B cell (primary cell): ENCODE data around the gene ADA. TPM values are rescaled to one million over a fixed set of nuclear protein-coding genes. Genes with fewer than 3 reads are reported as not detected.
A peak's percentile ranks its signal among the peaks of the same experiment; 100 is the strongest.

Experiments
- ATAC-seq: fragments of 200-7000 bp; cut with Tn5 transposase; one replicate; pipeline ENCODE4 v1.10.0; 2021; ENCODE audit warnings: low read depth, mild to moderate bottlenecking, moderate number of reproducible peaks, moderate library complexity
- CTCF ChIA-PET: fragments of 350-600 bp; sonication (Branson Sonifier 250); formaldehyde crosslinking; loops from one replicate; lab custom pipeline; 2021; ENCODE audit warnings: antibody characterized with exemption, inconsistent platforms; lab: Charles Lee
- POLR2A ChIA-PET: fragments of 350-600 bp; sonication (Branson Sonifier 250); formaldehyde crosslinking; loops from one replicate; lab custom pipeline; 2021; ENCODE audit warnings: antibody characterized with exemption; lab: Charles Lee
- DNase-seq: peaks from one replicate; pipeline ENCODE4 v3.0.0; 2013
- H2AFZ ChIP-seq: 2 replicates; pipeline ENCODE4 v1.6.1; 2012; ENCODE audit warnings: mild to moderate bottlenecking, low read depth, low read length; ENCODE audit not compliant: insufficient read depth, poor library complexity, severe bottlenecking
- H3K27ac ChIP-seq, 2 donors: 1 replicate in 1 of 2; 2 replicates in 1 of 2; pipeline ENCODE4 v1.5.1; 2012 to 2013; ENCODE audit warnings: low read length in 2 of 2, mild to moderate bottlenecking in 2 of 2, moderate library complexity in 1 of 2
- H3K27me3 ChIP-seq, 4 experiments: fragments of 200-600 bp in 1 of 4; sonication (generic) in 1 of 4; replicated peaks in 1 of 4; 1 replicate in 2 of 4; 2 replicates in 2 of 4; pipeline versions ENCODE4 v1.6.1 to v1.7.0; 2013 to 2016; ENCODE audit warnings: low read length in 3 of 4, mild to moderate bottlenecking in 2 of 4, mixed read lengths in 1 of 4, moderate library complexity in 1 of 4; ENCODE audit not compliant: insufficient read depth in 4 of 4, control insufficient read depth in 3 of 4; ENCODE audit errors: control extremely low read depth in 1 of 4
- H3K36me3 ChIP-seq, 2 experiments: replicated peaks in 1 of 2; 1 replicate in 1 of 2; 2 replicates in 1 of 2; pipeline versions ENCODE4 v1.6.1 to v1.7.1; 2013; ENCODE audit warnings: low read length in 1 of 2; ENCODE audit not compliant: insufficient read depth in 2 of 2, control insufficient read depth in 1 of 2; ENCODE audit errors: control extremely low read depth in 1 of 2, extremely low read depth in 1 of 2
- H3K4me1 ChIP-seq, 2 donors: fragments of 200-600 bp in 1 of 2; sonication (generic) in 1 of 2; 1 replicate in 1 of 2; 2 replicates in 1 of 2; pipeline versions ENCODE4 v1.5.1 to v1.6.1; 2013 to 2017; ENCODE audit warnings: low read length in 2 of 2; ENCODE audit not compliant: control insufficient read depth in 2 of 2, insufficient read depth in 2 of 2
- H3K4me2 ChIP-seq: replicated peaks from 2 replicates; pipeline ENCODE3; 2012; ENCODE audit warnings: mild to moderate bottlenecking, low read depth, low read length; ENCODE audit not compliant: poor library complexity, severe bottlenecking
- H3K4me3 ChIP-seq, 5 experiments: fragments of 200-600 bp in 1 of 5; sonication (generic) in 1 of 5; 1 replicate in 3 of 5; 2 replicates in 2 of 5; pipeline versions ENCODE4 v1.5.1 to v1.7.0; 2011 to 2016; ENCODE audit warnings: low read length in 4 of 5, mild to moderate bottlenecking in 4 of 5, low read depth in 2 of 5, control low read depth in 1 of 5, moderate library complexity in 1 of 5; ENCODE audit not compliant: insufficient read depth in 1 of 5; ENCODE audit errors: control extremely low read depth in 1 of 5, extremely low read depth in 1 of 5
- H3K79me2 ChIP-seq: fragments of 200-600 bp; sonication (generic); one replicate; pipeline ENCODE4 v1.6.0; 2016; ENCODE audit warnings: low read length; ENCODE audit not compliant: control insufficient read depth, insufficient read depth
- H3K9ac ChIP-seq: fragments of 200-600 bp; sonication (generic); 2 replicates; pipeline ENCODE4 v1.6.1; 2017; ENCODE audit warnings: mild to moderate bottlenecking, low read length, moderate library complexity
- H3K9me3 ChIP-seq, 3 donors: one replicate each; pipeline versions ENCODE4 v1.6.1 to v1.7.1; 2013; ENCODE audit warnings: low read length in 2 of 3; ENCODE audit not compliant: control insufficient read depth in 2 of 3, insufficient read depth in 1 of 3; ENCODE audit errors: control extremely low read depth in 1 of 3
- H4K20me1 ChIP-seq: 2 replicates; pipeline ENCODE4 v1.6.0; 2012; ENCODE audit warnings: mild to moderate bottlenecking, low read length; ENCODE audit not compliant: insufficient read depth, control insufficient read depth, poor library complexity, severe bottlenecking
- H3K27ac Mint-ChIP-seq: one replicate; pipeline ENCODE4 v1.8.0; 2021; ENCODE audit warnings: mixed read lengths
- H3K27me3 Mint-ChIP-seq: one replicate; pipeline ENCODE4 v1.8.0; 2021; ENCODE audit warnings: mixed read lengths
- H3K4me1 Mint-ChIP-seq: one replicate; pipeline ENCODE4 v1.8.0; 2021; ENCODE audit warnings: mixed read lengths
- H3K4me3 Mint-ChIP-seq: one replicate; pipeline ENCODE4 v1.8.0; 2021; ENCODE audit warnings: mixed read lengths
- H3K9me3 Mint-ChIP-seq: one replicate; pipeline ENCODE4 v1.8.0; 2022; ENCODE audit warnings: mixed read lengths; ENCODE audit not compliant: insufficient read depth
- EZH2 ChIP-seq: IDR thresholded peaks from 2 replicates; pipeline ENCODE4 v1.6.1; 2012; ENCODE audit warnings: borderline replicate concordance, low read depth, mild to moderate bottlenecking, moderate library complexity, low read length; ENCODE audit not compliant: insufficient read depth, poor library complexity, severe bottlenecking
- WGBS: methylation state at CpG from one replicate; pipeline ENCODE4 v1.1.5; 2013; ENCODE audit warnings: missing lambda C conversion rate; ENCODE audit not compliant: insufficient coverage; 5-methylcytosine and 5-hydroxymethylcytosine counted together
- intact Hi-C: fragments of 100-400 bp; cut with micrococcal nuclease; formaldehyde crosslinking; loops from one replicate; pipeline ENCODE4 v1.10.0; 2022
- polyA plus RNA-seq: library from polyadenylated mRNA; depleted of rRNA; stranded (reverse); fragments of >200 nt; gene quantifications from 2 replicates; pipeline ENCODE4 v1.2.3, GENCODE V29; 2012
- total RNA-seq, 2 donors: library from RNA; stranded (reverse); fragments of 120-200 nt in 1 of 2; gene quantifications; 1 replicate in 1 of 2; 2 replicates in 1 of 2; pipeline versions ENCODE4 v1.2.3 to v1.2.4, GENCODE V29; 2013 to 2022
- TF ChIP-seq, protein P1 (sequence below): fragments of 200-600 bp; IDR thresholded peaks from one replicate; pipeline ENCODE4 v1.8.0; 2022; ENCODE audit warnings: antibody characterized with exemption, mild to moderate bottlenecking

Gene ADA
- total and polyA plus RNA-seq, 2 donors (not counting 1 experiment from before 2014, with no cell fraction given), result 10.0 to 34.2 TPM

GRCh38 chr20:44695295-44695673, 43.8 kb upstream of the ADA start:
- no peak overlapping the region for H2AFZ ChIP-seq
- no peaks in the 10 kb centered on the region for H3K79me2 ChIP-seq
- intact Hi-C loops, result no loop called here
- H3K27ac ChIP-seq, result no peak overlapping the region
- H3K4me2 ChIP-seq, result no peak overlapping the region
- H4K20me1 ChIP-seq, result no peaks in the 10 kb centered on the region
- no peak overlapping the region for H3K4me3 Mint-ChIP-seq
- H3K9ac ChIP-seq, result no peak overlapping the region
- ATAC-seq, result no peak
- peaks cover 11% of the 10 kb centered on the region for H3K4me1 Mint-ChIP-seq
- DNase-seq, result no peak
- WGBS, result 17% methylated on average over 1 of the region's 2 CpGs
- H3K4me1 ChIP-seq, result no peaks in the 10 kb centered on the region
- no peaks in the 10 kb centered on the region for H3K27me3 Mint-ChIP-seq
- no peak for TF ChIP-seq EZH2
- TF ChIP-seq, protein P1, sequence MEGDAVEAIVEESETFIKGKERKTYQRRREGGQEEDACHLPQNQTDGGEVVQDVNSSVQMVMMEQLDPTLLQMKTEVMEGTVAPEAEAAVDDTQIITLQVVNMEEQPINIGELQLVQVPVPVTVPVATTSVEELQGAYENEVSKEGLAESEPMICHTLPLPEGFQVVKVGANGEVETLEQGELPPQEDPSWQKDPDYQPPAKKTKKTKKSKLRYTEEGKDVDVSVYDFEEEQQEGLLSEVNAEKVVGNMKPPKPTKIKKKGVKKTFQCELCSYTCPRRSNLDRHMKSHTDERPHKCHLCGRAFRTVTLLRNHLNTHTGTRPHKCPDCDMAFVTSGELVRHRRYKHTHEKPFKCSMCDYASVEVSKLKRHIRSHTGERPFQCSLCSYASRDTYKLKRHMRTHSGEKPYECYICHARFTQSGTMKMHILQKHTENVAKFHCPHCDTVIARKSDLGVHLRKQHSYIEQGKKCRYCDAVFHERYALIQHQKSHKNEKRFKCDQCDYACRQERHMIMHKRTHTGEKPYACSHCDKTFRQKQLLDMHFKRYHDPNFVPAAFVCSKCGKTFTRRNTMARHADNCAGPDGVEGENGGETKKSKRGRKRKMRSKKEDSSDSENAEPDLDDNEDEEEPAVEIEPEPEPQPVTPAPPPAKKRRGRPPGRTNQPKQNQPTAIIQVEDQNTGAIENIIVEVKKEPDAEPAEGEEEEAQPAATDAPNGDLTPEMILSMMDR, result no peak
- no peaks in the 10 kb centered on the region for H3K9me3 ChIP-seq
- H3K9me3 Mint-ChIP-seq, result no peaks in the 10 kb centered on the region
- H3K4me3 ChIP-seq, result no peak overlapping the region
- H3K27ac Mint-ChIP-seq, result peak overlapping the region; percentile 41
- ChIA-PET CTCF (no interaction called here), POLR2A (no interaction called here)
- no peaks in the 10 kb centered on the region for H3K36me3 ChIP-seq
- no peaks in the 10 kb centered on the region for H3K27me3 ChIP-seq

GRCh38 chr20:44694159-44694558, 42.7 kb upstream of the ADA start:
- Histone ChIP-seq H3K4me2 (no peak overlapping the region), H3K9me3 (no peaks in the 10 kb centered on the region), H3K27ac (no peak overlapping the region), H3K9ac (no peak overlapping the region), H4K20me1 (no peaks in the 10 kb centered on the region), H3K79me2 (no peaks in the 10 kb centered on the region), H3K4me1 (no peaks in the 10 kb centered on the region), H3K4me3 (no peak overlapping the region), H3K36me3 (no peaks in the 10 kb centered on the region), H2AFZ (no peak overlapping the region), H3K27me3 (no peaks in the 10 kb centered on the region)
- ChIA-PET POLR2A (no interaction called here), CTCF (interaction anchor here (1.9 kb wide), 2 partner anchors 9 to 11 kb away, joined by 5 to 6 read pairs; no protein-coding TSS in a partner anchor)
- Mint-ChIP-seq H3K27me3 (no peaks in the 10 kb centered on the region), H3K27ac (no peak overlapping the region), H3K9me3 (no peaks in the 10 kb centered on the region), H3K4me3 (no peak overlapping the region), H3K4me1 (peaks cover 11% of the 10 kb centered on the region)
- DNase-seq (no peak), ATAC-seq (no peak)
- TF ChIP-seq, protein P1, result no peak
- no peak for TF ChIP-seq EZH2
- no CpG with 5 or more reads among the region's 4 CpGs for WGBS
- intact Hi-C loops, result no loop called here
